Effector memory CD4-positive, alpha-beta T cell (primary cell): ENCODE measurements around the gene SLC9A8.

ENCODE experiments used
- DNase-seq, 3 donors: peaks; one replicate each; pipeline ENCODE4 v3.0.0-alpha.2; 2020
- H3K27ac ChIP-seq: 2 replicates; pipeline ENCODE4 v1.7.0; 2013; ENCODE audit warnings: mild to moderate bottlenecking, low read length, moderate library complexity; ENCODE audit not compliant: insufficient read depth, poor library complexity, severe bottlenecking
- H3K27me3 ChIP-seq: replicated peaks from 2 replicates; pipeline ENCODE4 v1.7.0; 2013; ENCODE audit warnings: mild to moderate bottlenecking, low read length; ENCODE audit not compliant: insufficient read depth, control insufficient read depth, poor library complexity, severe bottlenecking
- H3K36me3 ChIP-seq: 2 replicates; pipeline ENCODE4 v1.7.0; 2013; ENCODE audit warnings: mild to moderate bottlenecking, low read length, moderate library complexity; ENCODE audit not compliant: control insufficient read depth, insufficient read depth
- H3K4me1 ChIP-seq: 2 replicates; pipeline ENCODE4 v1.7.0; 2013; ENCODE audit warnings: low read length, mild to moderate bottlenecking; ENCODE audit not compliant: control insufficient read depth, insufficient read depth, poor library complexity, severe bottlenecking
- H3K4me3 ChIP-seq: 2 replicates; pipeline ENCODE4 v1.7.0; 2013; ENCODE audit warnings: low read length, low read depth, mild to moderate bottlenecking; ENCODE audit not compliant: insufficient read depth, poor library complexity, severe bottlenecking
- H3K9me3 ChIP-seq: 2 replicates; pipeline ENCODE4 v1.7.0; 2013; ENCODE audit warnings: mild to moderate bottlenecking, low read length, moderate library complexity; ENCODE audit not compliant: control insufficient read depth

Gene SLC9A8

GRCh38 chr20:49846206-49846807 lies 33.7 kb downstream of the SLC9A8 start:
- DNase-seq, result peak in 1 of 3 donors; percentile 27
- H3K27me3 ChIP-seq, result no peaks in the 10 kb centered on the region
- H3K36me3 ChIP-seq, result peaks cover 29% of the 10 kb centered on the region

GRCh38 chr20:49850463-49851230 lies 38.0 kb downstream of the SLC9A8 start:
- no peak overlapping the region for H3K27ac ChIP-seq
- H3K36me3 ChIP-seq, result peaks cover 42% of the 10 kb centered on the region
- H3K4me3 ChIP-seq, result no peak overlapping the region
- no peaks in the 10 kb centered on the region for H3K27me3 ChIP-seq
- DNase-seq, result no peak
- no peaks in the 10 kb centered on the region for H3K4me1 ChIP-seq
- H3K9me3 ChIP-seq, result no peaks in the 10 kb centered on the region

More at GRCh38 chr20:49846206-49846807, 33.7 kb downstream of the SLC9A8 start:
- Histone ChIP-seq H3K9me3 (no peaks in the 10 kb centered on the region), H3K4me1 (no peaks in the 10 kb centered on the region), H3K27ac (no peak overlapping the region), H3K4me3 (no peak overlapping the region)

DNA sequence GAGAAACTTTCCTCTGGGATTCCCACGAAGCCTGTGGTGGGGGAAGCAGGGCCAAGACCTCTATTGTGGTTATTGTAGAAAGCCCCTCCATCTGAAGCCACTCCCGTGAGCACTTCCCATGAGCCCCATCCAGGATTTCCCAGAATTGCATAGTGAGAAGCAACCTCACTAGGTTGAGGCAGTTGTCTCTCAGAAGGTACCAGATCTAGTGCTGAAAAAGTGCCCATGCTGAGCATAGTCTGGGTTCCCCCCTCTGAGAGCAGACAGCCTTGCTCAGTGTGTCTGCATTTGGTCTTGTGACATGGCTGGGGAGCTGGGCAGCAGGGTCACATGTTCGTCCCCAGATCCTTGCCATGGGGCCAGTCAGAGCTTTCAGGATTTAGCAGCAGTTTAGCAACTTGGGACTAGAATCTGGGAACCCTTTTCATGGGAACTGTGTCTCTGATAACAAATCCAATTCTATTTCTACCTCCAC lies 38.6 kb downstream of the SLC9A8 start:
- Histone ChIP-seq H3K36me3 (peaks cover 48% of the 10 kb centered on the region), H3K4me3 (no peak overlapping the region), H3K9me3 (no peaks in the 10 kb centered on the region), H3K4me1 (no peaks in the 10 kb centered on the region), H3K27me3 (no peaks in the 10 kb centered on the region), H3K27ac (no peak overlapping the region)
- no peak for DNase-seq

DNA sequence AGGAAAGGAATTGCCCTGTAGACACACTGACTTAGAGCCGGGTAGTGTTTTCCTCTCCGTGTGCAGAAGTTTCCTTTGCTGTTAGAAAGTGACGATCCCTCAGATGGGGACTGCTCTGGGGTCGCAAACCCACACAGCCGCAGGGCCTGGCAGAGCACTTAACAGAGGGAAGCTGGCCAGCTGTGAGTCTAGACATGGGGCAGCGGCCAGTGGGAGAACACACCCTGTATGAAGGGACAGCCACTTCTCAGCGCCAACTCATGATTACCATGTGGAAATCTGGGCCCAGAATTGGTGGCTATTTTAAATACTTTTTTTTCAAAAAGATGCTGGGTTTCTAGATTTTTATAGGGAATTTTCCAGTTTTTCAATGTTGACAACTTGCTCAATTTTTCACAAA lies 39.4 kb downstream of the SLC9A8 start:
- Histone ChIP-seq H3K4me1 (no peaks in the 10 kb centered on the region), H3K4me3 (no peak overlapping the region), H3K27me3 (no peaks in the 10 kb centered on the region), H3K36me3 (peaks cover 48% of the 10 kb centered on the region), H3K9me3 (no peaks in the 10 kb centered on the region), H3K27ac (no peak overlapping the region)
- DNase-seq, result no peak

DNA sequence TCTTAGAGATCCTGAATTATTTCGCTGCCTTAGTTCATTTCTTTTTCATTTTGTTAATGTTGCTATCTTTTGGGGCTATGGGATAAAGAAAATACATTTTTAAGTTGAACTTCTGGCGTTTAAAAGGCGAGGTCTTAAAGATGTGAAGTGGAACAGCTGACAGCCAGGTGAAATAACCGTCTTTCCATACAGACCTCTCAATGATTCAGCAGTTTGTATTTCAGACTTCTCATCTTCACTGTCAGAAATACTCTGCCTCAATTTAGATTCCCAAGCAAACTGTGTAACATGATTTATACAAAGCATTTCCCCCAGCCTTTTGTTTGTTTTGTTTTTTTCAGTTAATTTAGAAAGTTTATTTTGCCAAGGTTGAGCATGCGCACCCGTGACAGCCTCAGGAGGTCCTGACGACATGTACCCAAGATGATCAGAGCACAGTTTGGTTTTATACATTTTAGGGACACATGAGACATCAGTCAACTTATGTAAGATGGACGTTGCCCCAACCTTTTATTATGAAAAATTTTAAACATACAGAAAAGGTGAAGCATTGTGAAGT lies 40.0 kb downstream of the SLC9A8 start:
- no peak for DNase-seq
- H3K4me1 ChIP-seq, result no peaks in the 10 kb centered on the region
- H3K9me3 ChIP-seq, result no peaks in the 10 kb centered on the region
- no peak overlapping the region for H3K4me3 ChIP-seq
- no peaks in the 10 kb centered on the region for H3K27me3 ChIP-seq
- H3K36me3 ChIP-seq, result peaks cover 48% of the 10 kb centered on the region
- H3K27ac ChIP-seq, result no peak overlapping the region

DNA sequence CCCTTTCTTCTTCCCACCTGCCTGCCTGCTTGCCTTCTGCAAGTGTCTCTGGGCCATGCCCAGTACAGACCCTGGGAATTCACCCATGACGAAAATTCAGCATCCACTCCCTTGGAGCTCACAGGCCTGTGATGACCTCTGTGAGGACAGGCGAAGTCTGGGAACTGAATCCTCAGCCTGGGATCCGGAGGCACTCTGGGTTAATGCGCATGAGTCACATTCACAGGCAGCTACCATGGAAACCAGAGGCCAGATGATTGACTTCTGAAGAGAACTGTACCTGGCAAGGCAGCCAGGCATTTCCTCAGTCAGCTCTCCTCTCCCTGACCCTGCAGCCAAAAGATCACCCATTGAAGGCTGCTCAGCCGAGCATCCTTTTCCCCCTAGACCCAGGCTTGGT lies 41.0 kb downstream of the SLC9A8 start:
- no peak overlapping the region for H3K27ac ChIP-seq
- no peaks in the 10 kb centered on the region for H3K4me1 ChIP-seq
- no peak for DNase-seq
- peaks cover 40% of the 10 kb centered on the region for H3K36me3 ChIP-seq
- no peak overlapping the region for H3K4me3 ChIP-seq
- H3K9me3 ChIP-seq, result no peaks in the 10 kb centered on the region
- no peaks in the 10 kb centered on the region for H3K27me3 ChIP-seq

DNA sequence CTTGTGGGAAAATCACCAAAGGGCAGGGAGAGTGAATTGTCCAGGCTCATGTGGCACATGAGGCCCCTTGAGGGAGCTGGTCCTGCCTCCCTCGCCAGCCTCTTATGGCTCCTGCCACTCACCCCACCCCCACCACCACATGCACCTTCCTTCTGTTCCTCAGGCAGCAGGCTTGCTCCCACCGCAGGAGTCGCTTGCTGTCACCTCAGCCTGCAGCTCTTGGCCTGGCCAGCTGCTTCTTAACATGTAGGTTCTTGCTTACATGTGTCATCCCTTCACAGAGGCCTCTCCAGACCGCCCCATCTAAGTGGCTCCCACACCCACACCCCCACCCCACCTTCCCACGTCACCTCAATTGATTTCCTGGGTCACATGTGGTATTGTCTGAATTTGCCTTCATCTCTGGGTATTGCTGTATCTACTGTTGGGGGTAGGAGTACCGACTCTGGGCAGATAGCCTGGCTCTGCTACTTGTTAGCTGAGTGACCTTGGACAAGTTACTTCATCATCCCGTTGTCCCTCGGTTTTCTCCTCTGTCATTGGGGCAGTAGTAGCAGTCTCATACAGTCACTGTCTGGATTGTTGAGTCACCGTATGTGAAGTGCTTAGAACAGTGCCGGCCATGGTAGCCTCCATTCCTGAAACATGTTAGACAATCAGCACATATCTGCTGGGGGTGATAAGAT lies 41.7 kb downstream of the SLC9A8 start:
- H3K36me3 ChIP-seq, result peaks cover 35% of the 10 kb centered on the region

GRCh38 chr20:49856904-49857303 lies 44.3 kb downstream of the SLC9A8 start:
- Histone ChIP-seq H3K4me3 (no peak overlapping the region), H3K27ac (no peak overlapping the region), H3K36me3 (peaks cover 30% of the 10 kb centered on the region), H3K9me3 (no peaks in the 10 kb centered on the region), H3K27me3 (no peaks in the 10 kb centered on the region), H3K4me1 (no peaks in the 10 kb centered on the region)
- no peak for DNase-seq

More for the DNA sequence above, 41.7 kb downstream of the SLC9A8 start:
- no peak overlapping the region for H3K27ac ChIP-seq
- DNase-seq, result no peak
- no peaks in the 10 kb centered on the region for H3K9me3 ChIP-seq
- no peak overlapping the region for H3K4me3 ChIP-seq
- H3K27me3 ChIP-seq, result no peaks in the 10 kb centered on the region
- H3K4me1 ChIP-seq, result no peaks in the 10 kb centered on the region

- no peak for DNase-seq
- Histone ChIP-seq H3K9me3 (no peaks in the 10 kb centered on the region), H3K36me3 (peaks cover 25% of the 10 kb centered on the region), H3K27me3 (no peaks in the 10 kb centered on the region), H3K27ac (no peak overlapping the region), H3K4me1 (no peaks in the 10 kb centered on the region), H3K4me3 (no peak overlapping the region)
Observed at GRCh38 chr20:49858076-49858585, 45.5 kb downstream of the SLC9A8 start.
